H1 (cell line): Measurements from ENCODE around the gene SEC14L3. TPM values are rescaled to one million over a fixed set of nuclear protein-coding genes. Genes with fewer than 3 reads are reported as not detected.

Source experiments
- CTCF ChIA-PET: fragments of 300-600 bp; sonication (Branson Sonifier 250); formaldehyde crosslinking; loops from one replicate; lab custom pipeline; 2021; ENCODE audit not compliant: partially characterized antibody; lab: Charles Lee
- POLR2A ChIA-PET: fragments of 300-600 bp; sonication (Branson Sonifier 250); formaldehyde crosslinking; loops from one replicate; lab custom pipeline; 2021; ENCODE audit warnings: inconsistent platforms; ENCODE audit not compliant: partially characterized antibody; lab: Charles Lee
- DNase-seq, 2 experiments: peaks; one replicate each; pipeline versions ENCODE4 v3.0.0 to v3.0.0-alpha.2; 2010 to 2022; ENCODE audit warnings: low spot score in 2 of 2, low read depth in 1 of 2, mixed read lengths in 1 of 2
- FAIRE-seq: peaks from 2 replicates; lab custom pipeline; 2011; peaks lifted over from hg19 to GRCh38; lab: Jason Lieb, UNC
- H2AFZ ChIP-seq: 2 replicates; pipeline ENCODE4 v1.8.1; 2012; ENCODE audit warnings: low read length, inconsistent platforms
- H2AK5ac ChIP-seq: 2 replicates; pipeline ENCODE4 v1.6.1; 2013; ENCODE audit warnings: low read depth, low read length
- H2BK120ac ChIP-seq: replicated peaks from 2 replicates; pipeline ENCODE3; 2013; ENCODE audit warnings: low read depth, low read length, inconsistent platforms
- H2BK12ac ChIP-seq: 2 replicates; pipeline ENCODE4 v1.6.1; 2013; ENCODE audit warnings: low read depth, low read length
- H2BK15ac ChIP-seq: 2 replicates; pipeline ENCODE4 v1.6.1; 2013; ENCODE audit warnings: low read length
- H2BK20ac ChIP-seq: 2 replicates; pipeline ENCODE4 v1.6.1; 2013; ENCODE audit warnings: low read length
- H2BK5ac ChIP-seq: 2 replicates; pipeline ENCODE4 v1.6.1; 2013; ENCODE audit warnings: low read depth, low read length
- H3K14ac ChIP-seq: 2 replicates; pipeline ENCODE4 v1.6.1; 2013; ENCODE audit warnings: inconsistent platforms; ENCODE audit not compliant: insufficient read length
- H3K18ac ChIP-seq: 2 replicates; pipeline ENCODE4 v1.6.1; 2013; ENCODE audit warnings: low read length; ENCODE audit errors: extremely low read depth
- H3K23ac ChIP-seq: 2 replicates; pipeline ENCODE4 v1.6.1; 2013; ENCODE audit warnings: inconsistent platforms; ENCODE audit not compliant: insufficient read length
- H3K23me2 ChIP-seq: 2 replicates; pipeline ENCODE4 v1.6.1; 2013; ENCODE audit warnings: low read depth, low read length
- H3K27ac ChIP-seq: 2 replicates; pipeline ENCODE4 v1.6.1; 2011; ENCODE audit warnings: low read depth, low read length, inconsistent platforms
- H3K27me3 ChIP-seq, 4 experiments: replicated peaks in 1 of 4; 1 replicate in 1 of 4; 2 replicates in 3 of 4; pipeline versions ENCODE4 v1.6.1 to v1.8.1; 2011 to 2013; ENCODE audit warnings: low read length in 3 of 4, mild to moderate bottlenecking in 3 of 4, inconsistent platforms in 2 of 4, mixed read lengths in 2 of 4, moderate library complexity in 1 of 4; ENCODE audit not compliant: control insufficient read depth in 3 of 4, insufficient read depth in 3 of 4; ENCODE audit errors: extremely low read depth in 1 of 4
- H3K36me3 ChIP-seq, 4 experiments: 2 replicates each; pipeline versions ENCODE4 v1.6.1 to v1.8.1; 2011 to 2013; ENCODE audit warnings: mild to moderate bottlenecking in 4 of 4, low read length in 3 of 4, moderate library complexity in 2 of 4, control low read depth in 1 of 4, inconsistent platforms in 1 of 4; ENCODE audit not compliant: insufficient read depth in 4 of 4, control insufficient read depth in 2 of 4
- H3K4ac ChIP-seq: replicated peaks from 2 replicates; pipeline ENCODE3; 2013; ENCODE audit warnings: low read length, low read depth, mixed read lengths, inconsistent platforms; ENCODE audit not compliant: insufficient read length
- H3K4me1 ChIP-seq, 4 experiments: replicated peaks in 1 of 4; 1 replicate in 1 of 4; 2 replicates in 3 of 4; pipeline versions ENCODE4 v1.6.1 to v1.8.1; 2011 to 2013; ENCODE audit warnings: low read length in 3 of 4, inconsistent platforms in 2 of 4, mixed read lengths in 1 of 4; ENCODE audit not compliant: insufficient read depth in 4 of 4, control insufficient read depth in 3 of 4
- H3K4me2 ChIP-seq, 2 experiments: 2 replicates each; pipeline versions ENCODE4 v1.6.1 to v1.8.1; 2011 to 2013; ENCODE audit warnings: low read depth in 2 of 2, low read length in 2 of 2, control low read depth in 1 of 2, inconsistent platforms in 1 of 2, mild to moderate bottlenecking in 1 of 2; ENCODE audit not compliant: insufficient read depth in 1 of 2
- H3K4me3 ChIP-seq, 4 experiments: fragments of 200-600, 300-600 bp in 1 of 4; sonication (generic), shearing (Covaris generic), sonication (Bioruptor Twin) in 1 of 4; 2 replicates each; pipeline versions ENCODE4 v1.5.1 to v1.8.1; 2011 to 2016; ENCODE audit warnings: low read length in 4 of 4, low read depth in 3 of 4, control low read depth in 2 of 4, inconsistent platforms in 2 of 4, mild to moderate bottlenecking in 2 of 4, mixed read lengths in 1 of 4, moderate library complexity in 1 of 4; ENCODE audit not compliant: insufficient read depth in 2 of 4; ENCODE audit errors: extremely low read depth in 1 of 4
- H3K56ac ChIP-seq: replicated peaks from 2 replicates; pipeline ENCODE3; 2013; ENCODE audit warnings: low read depth, mild to moderate bottlenecking, mixed read lengths, low read length, inconsistent platforms; ENCODE audit not compliant: insufficient read length
- H3K79me1 ChIP-seq: 2 replicates; pipeline ENCODE4 v1.6.1; 2013; ENCODE audit warnings: low read depth, low read length, control low read depth
- H3K79me2 ChIP-seq, 2 experiments: 2 replicates each; pipeline versions ENCODE4 v1.6.1 to v1.8.1; 2012 to 2013; ENCODE audit warnings: low read length in 2 of 2, mild to moderate bottlenecking in 2 of 2, inconsistent platforms in 1 of 2; ENCODE audit not compliant: insufficient read depth in 2 of 2, control insufficient read depth in 1 of 2
- H3K9ac ChIP-seq, 4 experiments: replicated peaks in 1 of 4; 1 replicate in 1 of 4; 2 replicates in 3 of 4; pipeline versions ENCODE4 v1.6.1 to v1.8.1; 2011 to 2013; ENCODE audit warnings: low read depth in 3 of 4, low read length in 3 of 4, control low read depth in 2 of 4, mild to moderate bottlenecking in 2 of 4, moderate library complexity in 2 of 4, inconsistent platforms in 1 of 4; ENCODE audit errors: extremely low read depth in 1 of 4
- H3K9me3 ChIP-seq, 2 experiments: 2 replicates each; pipeline versions ENCODE4 v1.6.1 to v1.8.1; 2012 to 2013; ENCODE audit warnings: mild to moderate bottlenecking in 2 of 2, moderate library complexity in 2 of 2, control low read depth in 1 of 2, inconsistent platforms in 1 of 2, low read depth in 1 of 2, low read length in 1 of 2, mixed read lengths in 1 of 2; ENCODE audit not compliant: insufficient read depth in 2 of 2
- H4K20me1 ChIP-seq, 2 experiments: replicated peaks in 1 of 2; 2 replicates each; pipeline versions ENCODE3 to v1.8.1; 2011 to 2013; ENCODE audit warnings: inconsistent platforms in 2 of 2, low read length in 2 of 2, mild to moderate bottlenecking in 1 of 2; ENCODE audit not compliant: insufficient read depth in 2 of 2, control insufficient read depth in 1 of 2
- H4K5ac ChIP-seq: 2 replicates; pipeline ENCODE4 v1.6.1; 2013; ENCODE audit warnings: low read length, low read depth, mixed read lengths, inconsistent platforms; ENCODE audit not compliant: insufficient read length
- H4K8ac ChIP-seq: 2 replicates; pipeline ENCODE4 v1.8.0; 2013; ENCODE audit warnings: mild to moderate bottlenecking, moderate library complexity, low read length, inconsistent platforms; ENCODE audit not compliant: insufficient read depth; ENCODE audit errors: extremely low read depth
- H4K91ac ChIP-seq: replicated peaks from 2 replicates; pipeline ENCODE3; 2013; ENCODE audit warnings: low read length, mixed read lengths, inconsistent platforms; ENCODE audit not compliant: insufficient read length
- CHD2 ChIP-seq: IDR thresholded peaks from 2 replicates; pipeline ENCODE4 v1.6.1; 2012; ENCODE audit warnings: low read length, improper control_type of control experiment
- JUND ChIP-seq: IDR thresholded peaks from 2 replicates; pipeline ENCODE4 v1.6.1; 2011; ENCODE audit warnings: mild to moderate bottlenecking, improper control_type of control experiment, low read length
- MAFK ChIP-seq: IDR thresholded peaks from 2 replicates; pipeline ENCODE4 v1.6.1; 2012; ENCODE audit warnings: low read depth, mild to moderate bottlenecking, improper control_type of control experiment, low read length
- NRF1 ChIP-seq: IDR thresholded peaks from 2 replicates; pipeline ENCODE4 v1.6.1; 2011; ENCODE audit warnings: mild to moderate bottlenecking, low read depth, low read length, improper control_type of control experiment
- POU5F1 ChIP-seq: IDR thresholded peaks from 2 replicates; pipeline ENCODE4 v1.6.1; 2011; ENCODE audit warnings: low read depth, mild to moderate bottlenecking, low read length, moderate library complexity
- RXRA ChIP-seq: IDR thresholded peaks from 2 replicates; pipeline ENCODE4 v1.6.1; 2011; ENCODE audit warnings: low read depth, mild to moderate bottlenecking, low read length, moderate library complexity; ENCODE audit not compliant: insufficient read depth
- WGBS, 2 experiments: shearing (Covaris generic) in 1 of 2; methylation state at CpG; one replicate each; pipeline versions ENCODE4 v1.1.6 to v1.1.7; 2013 to 2015; ENCODE audit warnings: low lambda C conversion rate in 2 of 2, mixed read lengths in 2 of 2, inconsistent platforms in 1 of 2, low coverage in 1 of 2, missing lambda C conversion rate in 1 of 2; ENCODE audit not compliant: insufficient replicate concordance in 2 of 2, insufficient coverage in 1 of 2, insufficient read length in 1 of 2; ENCODE audit errors: extremely low coverage in 1 of 2, missing lambda C conversion rate in 1 of 2; 5-methylcytosine and 5-hydroxymethylcytosine counted together
- polyA plus RNA-seq, 7 experiments: library from polyadenylated mRNA; depleted of rRNA in 3 of 7; stranded (reverse) in 5 of 7; unstranded in 2 of 7; fragments of >200 nt in 5 of 7; fragments of 200-250 nt in 2 of 7; gene quantifications; 1 replicate in 5 of 7; 2 replicates in 1 of 7; 4 replicates in 1 of 7; pipeline versions ENCODE4 v1.2.1 to v1.2.3, GENCODE V29; 2011 to 2013; ENCODE audit warnings: missing spikeins in 2 of 7, mixed read lengths in 2 of 7
- total RNA-seq: library from RNA; stranded (reverse); fragmentation: NEBNext Ultra II Directional; extraction: Animal tissue kit (Norgen Biotek cat#: 25700); gene quantifications from 2 replicates; pipeline ENCODE4 v1.2.1, GENCODE V29; 2021

Gene SEC14L3
- total and polyA plus RNA-seq, 2 of the 8 experiments (the other 6 are each of a cell fraction or from before 2014, with no cell fraction given), result not detected

DNA sequence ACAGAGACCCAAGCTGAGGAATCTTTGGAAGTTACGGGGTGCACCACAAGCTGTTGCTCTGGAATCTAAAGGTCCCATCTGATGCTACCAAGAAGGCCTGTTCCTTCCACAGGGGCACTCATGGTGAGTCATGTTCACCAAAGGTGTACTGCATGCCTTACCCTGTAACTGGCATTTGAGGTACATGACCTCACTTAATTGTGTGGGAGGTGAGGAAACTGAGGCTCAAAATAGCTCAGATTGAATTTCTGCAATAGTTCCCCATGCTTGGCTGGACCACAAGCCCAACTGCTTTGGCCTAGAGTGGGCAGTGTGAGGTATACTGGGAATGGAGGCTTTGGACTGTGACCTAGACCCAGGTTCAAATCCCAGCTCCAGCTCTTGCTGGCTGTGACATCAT is 38.0 kb downstream of the SEC14L3 start:
- Histone ChIP-seq H3K9ac (no peak overlapping the region), H2BK20ac (no peak overlapping the region), H3K18ac (no peak overlapping the region), H2BK120ac (no peak overlapping the region), H3K27me3 (no peaks in the 10 kb centered on the region), H4K8ac (no peak overlapping the region), H3K14ac (no peak overlapping the region), H3K79me1 (no peaks in the 10 kb centered on the region; the same call in 1 of the 2 replicates), H4K5ac (no peak overlapping the region), H3K79me2 (no peaks in the 10 kb centered on the region), H3K27ac (no peak overlapping the region), H3K4me2 (no peak overlapping the region), H3K23me2 (no peaks in the 10 kb centered on the region; the same call in 1 of the 2 replicates), H3K9me3 (peaks cover 0 to 6% of the 10 kb centered on the region in 2 experiments; a peak in 1 of 4 replicates), H3K4me1 (peaks cover 0 to 10% (median 3%) of the 10 kb centered on the region in 4 experiments; a peak in 4 of 7 replicates), H2BK15ac (no peak overlapping the region), H3K4ac (no peak overlapping the region), H2BK5ac (no peak overlapping the region), H3K36me3 (peaks cover 0 to 2% (median 0%) of the 10 kb centered on the region in 4 experiments; a peak in 2 of 8 replicates), H3K56ac (no peak overlapping the region), H3K4me3 (no peak overlapping the region), H2AFZ (no peak overlapping the region), H2BK12ac (no peak overlapping the region), H4K91ac (no peak overlapping the region), H3K23ac (no peak overlapping the region), H4K20me1 (peaks cover 0 to 4% of the 10 kb centered on the region in 2 experiments), H2AK5ac (no peak overlapping the region)
- CTCF ChIA-PET, result interaction anchor here (0.7 to 3.6 kb wide), 4 partner anchors 9 to 57 kb away, joined by 3 to 25 read pairs (median 6); no protein-coding TSS in a partner anchor
- DNase-seq, result no peak
- WGBS, 2 experiments, result 79% methylated on average over 1 of the region's 1 CpG; no CpG with 5 or more reads in 1 of the 2 experiments
- POLR2A ChIA-PET, result interaction anchor here (1.3 to 1.9 kb wide), 2 partner anchors 10 to 11 kb away, joined by 4 to 6 read pairs; no protein-coding TSS in a partner anchor
- no peak for FAIRE-seq
- TF ChIP-seq NRF1 (no peak), MAFK (no peak), JUND (no peak), RXRA (no peak), POU5F1 (no peak), CHD2 (no peak)
